Left cardiac atrium (tissue), 4 donors: ENCODE results near the gene APBB2. TPM values are rescaled to one million over a fixed set of nuclear protein-coding genes. Genes with fewer than 3 reads are reported as not detected.

Source experiments
- ATAC-seq, 2 donors: fragments of 200-7000 bp; cut with Tn5 transposase; one replicate each; pipeline ENCODE4 v1.9.1; 2020; ENCODE audit warnings: mild to moderate bottlenecking in 2 of 2, moderate library complexity in 2 of 2
- DNase-seq: peaks from one replicate; pipeline ENCODE4 v3.0.0-alpha.2; 2020
- intact Hi-C, 2 donors: fragments of 100-400 bp; cut with DNase I; formaldehyde crosslinking; loops; one replicate each; pipeline versions ENCODE4 v1.14.1 to v1.15.1; 2022 to 2023
- total RNA-seq, 2 donors: library from RNA; stranded (reverse); fragmentation: NEBNext Ultra II Directional; extraction: Animal tissue kit (Norgen Biotek cat#: 25700); gene quantifications; one replicate each; pipeline ENCODE4 v1.2.1, GENCODE V29; 2021
- donor health status: DM: no; HTN: yes; CAD: no.
- donor health status: DM: no; HTN: yes; CAD: no; lungs with severe emphysema.
- donor health status: DM: yes; HTN: yes; CAD: no.
- donor health status: Dilated cardiomyopathy.

Gene APBB2
- total RNA-seq, 2 donors from 2014 or later: 53.0 to 56.5 TPM

- no peak for DNase-seq
- peak in 1 of 2 donors; percentile 42 for ATAC-seq
- intact Hi-C loops: no loop called here
Measured at GRCh38 chr4:41125558-41126311, 88.6 kb downstream of the APBB2 start.

- ATAC-seq (no peak), DNase-seq (no peak)
- intact Hi-C loops: no loop called here
Measured at GRCh38 chr4:41124916-41125548, 89.3 kb downstream of the APBB2 start.

- DNase-seq (no peak), ATAC-seq (no peak)
- intact Hi-C loops: no loop called here
Measured at GRCh38 chr4:41122775-41123174, 91.6 kb downstream of the APBB2 start.

DNA sequence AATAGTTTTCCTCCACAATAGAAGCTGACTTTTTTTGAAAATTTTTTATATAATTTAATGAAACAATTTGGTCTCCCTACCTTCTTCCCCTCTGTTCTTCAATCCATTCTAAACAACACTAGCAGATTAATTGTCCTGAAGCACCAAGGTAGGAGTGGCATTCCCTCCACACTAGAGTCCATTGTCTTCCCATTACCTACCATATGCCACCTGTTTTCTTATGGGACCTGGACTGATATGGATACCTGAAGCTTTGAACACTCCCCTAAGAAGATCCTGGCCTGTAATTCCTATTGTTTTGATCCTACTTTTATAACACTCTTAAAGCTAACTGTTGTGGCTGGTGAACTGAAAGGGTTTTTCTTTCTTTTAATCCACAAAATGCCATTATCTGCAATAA lies 92.0 kb downstream of the APBB2 start:
- DNase-seq (no peak), ATAC-seq (no peak)
- intact Hi-C loops: no loop called here

GRCh38 chr4:41121906-41122305 lies 92.4 kb downstream of the APBB2 start:
- intact Hi-C loops: no loop called here
- no peak for ATAC-seq
- no peak for DNase-seq

DNA sequence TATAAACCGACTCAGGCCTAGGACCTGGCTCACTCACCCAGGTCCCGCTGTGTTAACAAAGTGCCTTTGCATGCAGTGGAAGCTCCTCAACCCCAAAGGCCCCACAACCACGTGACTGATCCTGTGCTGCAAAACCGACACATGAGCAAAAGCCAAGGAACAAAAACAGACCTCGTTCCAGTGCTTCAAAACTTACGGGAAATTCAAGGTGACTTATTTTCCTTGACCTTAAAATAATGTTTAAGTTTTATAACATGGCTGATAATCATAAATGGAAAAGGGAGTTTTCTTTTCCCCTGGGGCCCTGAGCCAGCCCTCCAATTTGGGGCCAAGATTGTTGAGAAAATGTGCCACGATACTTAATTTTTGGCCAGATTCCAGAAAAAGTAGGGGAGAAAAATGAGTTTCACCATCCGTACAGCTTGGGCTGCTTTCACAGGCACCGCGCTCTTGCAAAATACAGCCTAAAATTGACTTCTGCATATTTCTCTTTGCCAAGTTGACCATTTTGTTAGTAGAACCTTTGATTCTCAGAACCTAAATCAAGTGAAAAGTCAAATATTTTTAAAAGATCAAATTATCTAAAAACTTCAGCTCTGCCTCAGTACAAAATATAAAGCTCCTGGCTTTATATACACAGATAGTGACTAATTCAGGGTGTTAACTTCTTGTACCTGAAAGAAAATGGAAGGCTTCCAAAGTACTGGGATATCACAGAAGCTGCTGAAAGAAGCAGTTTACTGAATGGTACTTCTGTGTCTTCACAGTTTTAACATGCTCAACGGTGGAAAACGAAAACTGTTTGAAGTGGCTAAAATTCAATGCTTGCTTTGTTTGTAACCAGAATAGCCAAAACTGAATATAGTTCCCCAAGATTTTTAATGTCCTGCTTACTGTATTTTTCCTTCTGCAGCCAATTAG lies 93.8 kb downstream of the APBB2 start:
- ATAC-seq (peak; percentile 75 to 88), DNase-seq (peak; percentile 42)
- intact Hi-C loops: no loop called here

- ATAC-seq (peak in 1 of 2 donors; percentile 9), DNase-seq (peak; percentile 48)
- intact Hi-C loops: no loop called here
Measured at GRCh38 chr4:41119867-41120295, 94.5 kb downstream of the APBB2 start.

- intact Hi-C loops: no loop called here
- DNase-seq (no peak), ATAC-seq (no peak)
Measured at GRCh38 chr4:41111791-41112190, 102.6 kb downstream of the APBB2 start.

- intact Hi-C loops: no loop called here
- no peak for ATAC-seq
Measured at GRCh38 chr4:41110050-41110449, 104.3 kb downstream of the APBB2 start.

DNA sequence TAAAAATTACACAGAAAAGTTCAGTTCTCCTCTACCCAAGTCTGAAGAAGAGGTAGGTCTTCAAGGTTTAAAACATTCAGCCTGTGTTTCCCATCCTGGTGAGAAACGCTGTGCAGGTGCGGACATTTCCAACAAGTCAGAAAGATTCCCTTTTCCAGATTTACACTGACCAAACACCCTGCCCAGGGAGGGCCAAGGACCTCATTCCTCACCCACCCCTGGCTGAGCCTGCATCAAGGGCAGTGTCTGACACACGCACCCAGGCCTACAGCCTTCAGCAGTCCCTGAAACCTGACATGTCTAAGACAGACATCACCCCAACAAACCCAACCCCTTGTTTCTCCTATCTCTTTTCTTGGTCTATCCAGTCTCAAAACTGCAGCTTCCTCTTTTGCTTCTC lies 105.9 kb downstream of the APBB2 start:
- DNase-seq: no peak
- ATAC-seq: no peak
- intact Hi-C loops: no loop called here

More at GRCh38 chr4:41110050-41110449, 104.3 kb downstream of the APBB2 start:
- DNase-seq: no peak

DNA sequence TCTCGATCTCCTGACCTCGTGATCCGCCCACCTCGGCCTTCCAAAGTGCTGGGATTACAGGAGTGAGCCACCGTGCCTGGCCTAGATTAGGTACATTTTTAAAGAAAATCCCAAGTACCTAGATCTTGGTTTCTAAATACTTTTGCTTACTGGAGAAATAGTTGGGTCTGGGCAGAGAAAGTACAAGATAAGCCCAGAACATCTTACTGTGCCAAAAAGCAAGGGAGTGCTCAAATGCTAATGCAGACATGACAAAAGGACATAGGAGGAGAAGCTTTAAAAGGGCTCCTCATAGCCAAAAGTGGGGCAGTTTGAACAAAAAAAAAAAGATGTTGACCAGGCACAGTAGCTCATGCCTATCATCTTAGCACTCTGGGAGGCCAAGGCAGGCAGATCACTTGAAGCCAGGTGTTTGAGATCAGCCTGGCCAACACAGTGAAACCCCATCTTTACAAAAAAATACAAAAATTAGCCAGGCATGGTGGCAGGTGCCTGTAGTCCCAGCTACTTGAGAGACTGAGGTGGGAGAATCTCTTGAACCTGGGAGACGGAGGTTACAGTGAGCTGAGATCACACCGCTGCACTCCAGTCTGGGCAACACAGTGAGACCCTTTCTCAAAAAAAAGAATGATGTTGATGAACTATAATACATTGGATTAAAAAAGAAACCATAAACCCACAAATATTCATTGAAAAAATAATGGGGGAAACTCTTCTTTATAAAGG lies 107.5 kb downstream of the APBB2 start:
- ATAC-seq (no peak), DNase-seq (no peak)
- intact Hi-C loops: no loop called here

DNA sequence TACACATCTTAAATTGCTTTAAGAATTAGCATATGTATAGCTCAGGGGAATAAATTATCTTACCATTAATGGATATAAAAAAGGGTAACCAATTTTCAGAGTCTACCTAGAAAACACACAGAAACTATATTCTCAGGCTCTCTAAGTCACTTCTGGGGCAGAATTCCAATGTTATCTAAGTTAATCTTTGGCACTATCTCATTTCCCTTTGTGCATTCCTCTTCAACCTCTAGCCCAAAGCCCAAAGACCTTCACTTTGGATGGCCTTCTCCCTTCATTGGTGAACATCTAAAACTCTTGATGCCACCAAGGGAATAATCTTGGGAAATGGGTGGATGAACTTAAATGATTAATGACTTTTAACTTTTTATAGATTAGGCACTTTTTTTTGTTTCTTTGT lies 108.3 kb downstream of the APBB2 start:
- ATAC-seq: no peak
- intact Hi-C loops: no loop called here
- DNase-seq: no peak

- ATAC-seq (peak; percentile 75 to 76), DNase-seq (no peak)
- intact Hi-C loops: no loop called here
Measured at GRCh38 chr4:41104155-41104554, 110.2 kb downstream of the APBB2 start.

GRCh38 chr4:41103657-41104056 lies 110.7 kb downstream of the APBB2 start:
- no peak for DNase-seq
- intact Hi-C loops: no loop called here
- ATAC-seq: peak in 1 of 2 donors; percentile 62

- intact Hi-C loops: no loop called here
- DNase-seq (no peak), ATAC-seq (no peak)
Measured at GRCh38 chr4:41102414-41103092, 111.8 kb downstream of the APBB2 start.

DNA sequence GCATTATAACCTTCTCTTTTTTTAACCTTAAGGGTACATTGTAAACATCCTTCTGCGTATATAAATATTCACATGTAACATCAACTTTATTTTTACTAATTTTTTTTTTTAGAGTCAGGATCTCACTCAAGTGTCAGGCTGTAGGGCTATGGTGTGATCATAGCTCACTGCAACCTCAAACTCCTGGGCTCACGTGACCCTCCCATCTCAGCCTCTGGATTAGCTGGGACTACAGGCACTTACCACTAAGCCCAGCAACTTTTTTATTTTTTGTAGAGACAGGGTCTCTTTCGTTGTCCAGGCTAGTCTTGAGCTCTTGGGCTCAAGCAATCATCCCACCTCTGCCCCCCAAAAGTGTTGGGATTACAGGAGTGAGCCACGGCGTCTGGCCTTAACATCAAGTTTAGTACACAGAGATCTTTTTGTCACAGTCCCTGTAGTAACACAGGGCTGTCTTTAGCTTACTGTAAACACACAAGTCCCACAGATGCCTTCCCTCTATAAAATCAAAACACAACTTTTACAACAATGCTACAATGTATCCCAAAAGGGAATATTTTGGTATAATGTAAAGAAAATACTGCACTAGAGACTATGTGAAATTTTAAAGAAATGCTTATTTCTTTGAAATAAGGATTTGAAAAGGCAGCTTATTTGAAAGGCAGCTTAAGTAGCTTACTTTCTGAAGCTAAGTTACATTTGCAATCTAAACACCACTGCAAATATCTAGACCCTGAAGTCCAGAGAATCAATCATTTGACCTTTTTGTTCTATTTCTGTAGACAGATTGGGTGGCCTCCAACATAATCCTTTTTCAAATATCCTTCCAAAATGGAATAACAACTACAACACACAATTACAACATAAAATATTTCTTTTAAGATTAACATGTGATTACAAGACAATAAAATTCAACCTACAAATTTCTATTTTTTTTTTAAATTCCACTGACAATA lies 116.0 kb downstream of the APBB2 start:
- no peak for ATAC-seq
- DNase-seq: no peak
- intact Hi-C loops: loop anchor here in 1 of 2 donors (5.0 kb wide), 1 partner anchor 46 kb away; no protein-coding TSS in a partner anchor

DNA sequence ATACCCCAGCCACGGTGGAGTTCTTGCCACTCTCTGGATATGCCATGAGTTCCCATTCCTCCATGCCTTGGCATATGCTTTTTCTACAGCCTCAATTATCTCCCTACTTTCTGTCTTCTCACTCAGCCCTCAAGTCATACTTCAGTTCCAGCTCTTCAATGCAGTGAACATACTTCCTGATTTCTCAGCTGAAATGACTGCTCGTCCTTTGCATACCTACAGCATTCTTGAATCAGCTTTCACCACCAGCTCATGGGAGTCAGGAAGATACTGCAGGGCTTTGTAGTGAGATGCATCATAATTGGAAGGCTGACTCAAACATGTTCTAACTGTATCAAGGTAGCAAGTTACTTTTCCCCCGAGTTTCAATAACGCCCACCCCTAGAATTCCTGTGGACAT lies 118.4 kb downstream of the APBB2 start:
- no peak for DNase-seq
- peak in 1 of 2 donors; percentile 69 for ATAC-seq
- intact Hi-C loops: loop anchor here in 1 of 2 donors (5.0 kb wide), 1 partner anchor 44 kb away; no protein-coding TSS in a partner anchor
